Measurements from ENCODE around the gene CST4.
"Not testable (repeated sequence)": the region's sequence is repeated elsewhere in the genome, so short reads cannot be mapped to it uniquely, and the experiment has no call there.

The CST4 gene

GRCh38 chr20:23640671-23641667 lies 47.9 kb downstream of the CST4 start:
- no peak for DNase-seq (ENCODE audit: low read depth)

GRCh38 chr20:23640018-23640601 lies 48.7 kb downstream of the CST4 start:
- no peak for DNase-seq (ENCODE audit: low read depth)

GRCh38 chr20:23639490-23639958 lies 49.3 kb downstream of the CST4 start:
- DNase-seq (ENCODE audit: low read depth), result no peak

- DNase-seq (ENCODE audit: low read depth), result no peak
Observed at GRCh38 chr20:23638309-23638708, 50.5 kb downstream of the CST4 start.

GRCh38 chr20:23637282-23638221 lies 51.3 kb downstream of the CST4 start, which contains the start of gene CST3:
Gene CST3 (minus strand): TSS chr20:23637955. CDS start chr20:23637862, 93 bp downstream.
- peak; percentile 90 for DNase-seq (ENCODE audit: low read depth)

- DNase-seq (ENCODE audit: low read depth), result no peak
Observed at GRCh38 chr20:23636908-23637281, 51.9 kb downstream of the CST4 start.

- DNase-seq (ENCODE audit: low read depth), result no peak
Observed at GRCh38 chr20:23636182-23636907, 52.5 kb downstream of the CST4 start.

GRCh38 chr20:23635768-23636090 lies 53.1 kb downstream of the CST4 start:
- DNase-seq (ENCODE audit: low read depth), result not testable (repeated sequence)
